ENCODE data around the gene ARL15. TPM values are rescaled to one million over a fixed set of nuclear protein-coding genes. Genes with fewer than 3 reads are reported as not detected.

The ARL15 gene
- total RNA-seq, 2 donors from 2014 or later, result 12.0 to 13.0 TPM

GRCh38 chr5:53917826-53918225, 392.5 kb downstream of the ARL15 start:
- H3K4me1 Mint-ChIP-seq (ENCODE audit: low read depth in 2 of 2), result no peaks in the 10 kb centered on the region
- no peaks in the 10 kb centered on the region for H3K9me3 Mint-ChIP-seq
- no peak overlapping the region for H3K27ac Mint-ChIP-seq
- no peak for DNase-seq (ENCODE audit: low spot score)
- H3K36me3 Mint-ChIP-seq, result no peaks in the 10 kb centered on the region
- ATAC-seq, result no peak
- H3K27me3 Mint-ChIP-seq, result no peaks in the 10 kb centered on the region
- H3K4me3 Mint-ChIP-seq, result no peak overlapping the region

- no peaks in the 10 kb centered on the region for H3K4me1 Mint-ChIP-seq (ENCODE audit: low read depth in 2 of 2)
- ATAC-seq (no peak), DNase-seq (ENCODE audit: low spot score) (no peak)
- H3K4me3 Mint-ChIP-seq, result no peak overlapping the region
- no peak overlapping the region for H3K27ac Mint-ChIP-seq
- no peaks in the 10 kb centered on the region for H3K36me3 Mint-ChIP-seq
- H3K9me3 Mint-ChIP-seq, result no peaks in the 10 kb centered on the region
- H3K27me3 Mint-ChIP-seq, result no peaks in the 10 kb centered on the region
These were observed 393.3 kb downstream of the ARL15 start for GRCh38 chr5:53917095-53917494.

DNA sequence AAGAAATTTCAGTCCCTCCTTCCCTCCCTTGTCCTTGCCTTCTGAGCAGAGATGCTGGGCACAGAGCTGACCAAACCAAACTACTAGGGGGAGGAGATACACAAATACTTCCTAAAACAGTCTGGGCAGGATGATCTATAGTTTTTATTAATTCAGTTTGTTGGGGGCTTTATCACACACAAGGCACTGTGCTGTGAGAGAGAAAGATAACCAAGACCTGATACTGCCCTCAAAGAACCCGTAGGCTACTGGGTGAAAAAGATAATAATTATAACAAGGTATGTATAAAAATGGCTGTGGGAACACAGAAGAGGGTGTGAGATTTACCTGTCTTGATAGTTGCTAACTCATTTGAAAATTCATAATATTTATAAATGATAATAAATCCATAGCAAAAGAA, 395.3 kb downstream of the ARL15 start:
- no peak for DNase-seq (ENCODE audit: low spot score)
- no peaks in the 10 kb centered on the region for H3K9me3 Mint-ChIP-seq
- no peaks in the 10 kb centered on the region for H3K4me1 Mint-ChIP-seq (ENCODE audit: low read depth in 2 of 2)
- H3K27me3 Mint-ChIP-seq, result no peaks in the 10 kb centered on the region
- H3K36me3 Mint-ChIP-seq, result no peaks in the 10 kb centered on the region
- no peak for ATAC-seq
- H3K4me3 Mint-ChIP-seq, result no peak overlapping the region
- H3K27ac Mint-ChIP-seq, result no peak overlapping the region

DNA sequence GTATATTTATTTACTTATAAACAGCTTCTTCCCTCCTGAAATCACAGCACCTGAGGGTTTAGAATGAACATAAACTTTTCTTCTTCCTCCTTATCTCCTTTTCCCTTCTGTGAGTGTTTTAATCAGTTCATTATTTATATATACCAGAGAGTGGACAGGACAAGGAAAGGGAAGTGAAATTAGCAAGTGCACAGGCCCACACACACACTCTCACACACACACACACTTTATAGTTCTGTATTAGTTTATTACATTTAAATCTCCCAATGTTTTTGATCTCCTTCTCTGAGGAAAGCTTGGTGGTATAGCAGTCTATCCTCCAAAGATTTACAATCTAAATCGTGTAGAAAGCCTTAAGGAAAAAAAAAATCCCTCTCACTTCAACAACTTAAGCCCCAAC, 396.4 kb downstream of the ARL15 start:
- Mint-ChIP-seq H3K27ac (no peak overlapping the region), H3K9me3 (no peaks in the 10 kb centered on the region), H3K4me1 (ENCODE audit: low read depth in 2 of 2) (no peaks in the 10 kb centered on the region), H3K36me3 (no peaks in the 10 kb centered on the region), H3K4me3 (no peak overlapping the region), H3K27me3 (no peaks in the 10 kb centered on the region)
- DNase-seq (ENCODE audit: low spot score) (no peak), ATAC-seq (no peak)

- no peak overlapping the region for H3K4me3 Mint-ChIP-seq
- H3K36me3 Mint-ChIP-seq, result no peaks in the 10 kb centered on the region
- H3K27ac Mint-ChIP-seq, result no peak overlapping the region
- no peak for DNase-seq (ENCODE audit: low spot score)
- H3K9me3 Mint-ChIP-seq, result no peaks in the 10 kb centered on the region
- no peak for ATAC-seq
- H3K27me3 Mint-ChIP-seq, result no peaks in the 10 kb centered on the region
- peaks cover 0 to 5% of the 10 kb centered on the region in 2 donors for H3K4me1 Mint-ChIP-seq (ENCODE audit: low read depth in 2 of 2)
These were observed 401.6 kb downstream of the ARL15 start for GRCh38 chr5:53908757-53909156.

- ATAC-seq (no peak), DNase-seq (ENCODE audit: low spot score) (no peak)
- H3K36me3 Mint-ChIP-seq, result no peaks in the 10 kb centered on the region
- H3K4me1 Mint-ChIP-seq (ENCODE audit: low read depth in 2 of 2), result peaks cover 0 to 5% of the 10 kb centered on the region in 2 donors
- no peaks in the 10 kb centered on the region for H3K27me3 Mint-ChIP-seq
- no peaks in the 10 kb centered on the region for H3K9me3 Mint-ChIP-seq
- H3K27ac Mint-ChIP-seq, result no peak overlapping the region
- no peak overlapping the region for H3K4me3 Mint-ChIP-seq
These were observed 402.5 kb downstream of the ARL15 start for GRCh38 chr5:53907827-53908226.

- H3K4me1 Mint-ChIP-seq (ENCODE audit: low read depth in 2 of 2), result peaks cover 0 to 5% of the 10 kb centered on the region in 2 donors
These were observed 403.6 kb downstream of the ARL15 start for GRCh38 chr5:53906736-53907135.

GRCh38 chr5:53902296-53902907, 408.0 kb downstream of the ARL15 start:
- no peak overlapping the region for H3K4me3 Mint-ChIP-seq
- DNase-seq (ENCODE audit: low spot score), result no peak
- H3K36me3 Mint-ChIP-seq, result no peaks in the 10 kb centered on the region
- no peak overlapping the region for H3K27ac Mint-ChIP-seq
- peaks cover 0 to 3% of the 10 kb centered on the region in 2 donors for H3K4me1 Mint-ChIP-seq (ENCODE audit: low read depth in 2 of 2)
- ATAC-seq, result no peak
- H3K27me3 Mint-ChIP-seq, result no peaks in the 10 kb centered on the region
- no peaks in the 10 kb centered on the region for H3K9me3 Mint-ChIP-seq

More at GRCh38 chr5:53906736-53907135, 403.6 kb downstream of the ARL15 start:
- no peak for ATAC-seq
- H3K27me3 Mint-ChIP-seq, result no peaks in the 10 kb centered on the region
- no peaks in the 10 kb centered on the region for H3K9me3 Mint-ChIP-seq
- H3K4me3 Mint-ChIP-seq, result no peak overlapping the region
- no peak overlapping the region for H3K27ac Mint-ChIP-seq
- H3K36me3 Mint-ChIP-seq, result no peaks in the 10 kb centered on the region
- DNase-seq (ENCODE audit: low spot score), result no peak

DNA sequence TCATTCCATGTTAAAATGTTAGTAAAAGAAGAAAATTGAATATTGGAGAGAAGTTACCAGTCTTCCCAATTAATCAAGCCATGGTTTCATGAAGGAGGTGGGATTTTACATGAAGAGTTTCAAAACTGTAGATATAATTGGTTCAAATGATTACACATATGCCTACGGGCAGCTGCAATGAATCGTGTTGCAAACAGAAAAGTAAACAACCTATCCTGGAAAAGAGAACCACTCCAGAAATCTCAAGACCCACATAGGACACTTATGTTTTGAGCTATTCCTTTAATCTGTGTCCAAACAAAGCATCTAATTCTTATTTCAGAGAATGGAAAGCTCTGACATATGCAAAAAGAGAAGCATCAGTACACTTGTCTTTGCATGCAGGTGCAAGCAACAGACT, 409.7 kb downstream of the ARL15 start:
- DNase-seq (ENCODE audit: low spot score) (no peak), ATAC-seq (no peak)
- peaks cover 0 to 6% of the 10 kb centered on the region in 2 donors for H3K4me1 Mint-ChIP-seq (ENCODE audit: low read depth in 2 of 2)
- H3K9me3 Mint-ChIP-seq, result no peaks in the 10 kb centered on the region
- no peaks in the 10 kb centered on the region for H3K36me3 Mint-ChIP-seq
- H3K27ac Mint-ChIP-seq, result no peak overlapping the region
- H3K4me3 Mint-ChIP-seq, result no peak overlapping the region
- no peaks in the 10 kb centered on the region for H3K27me3 Mint-ChIP-seq

DNA sequence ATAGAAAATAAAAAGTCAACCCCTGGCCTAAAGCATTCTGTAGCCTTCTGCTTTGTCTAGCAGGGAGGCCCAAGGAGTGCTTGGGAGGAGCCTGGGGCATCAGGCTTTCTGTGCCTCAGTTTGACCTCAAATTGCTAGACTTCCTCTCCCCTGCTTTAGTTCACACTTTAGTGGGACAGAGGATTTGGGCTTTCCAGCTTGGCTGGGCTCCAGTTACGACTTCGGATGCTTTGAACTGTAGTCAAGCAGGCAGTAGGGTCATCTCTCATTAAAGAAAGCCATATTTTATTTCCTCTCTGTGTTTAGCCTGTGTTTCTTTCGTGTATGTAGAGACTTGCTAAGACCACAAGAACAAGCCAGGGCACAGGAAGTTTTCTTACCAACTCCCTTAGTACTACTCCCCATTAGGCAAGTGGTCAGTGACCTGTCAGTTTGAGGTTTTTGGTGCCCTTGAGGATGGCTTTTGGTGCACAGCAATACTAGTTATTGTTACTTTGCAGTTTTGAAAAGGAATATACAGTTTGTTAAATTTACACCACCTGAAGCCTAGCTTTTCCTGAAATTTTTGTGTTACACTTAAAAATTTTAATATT, 415.2 kb downstream of the ARL15 start:
- ATAC-seq (peak in 1 of 2 donors; percentile 59), DNase-seq (ENCODE audit: low spot score) (no peak)
- H3K27ac Mint-ChIP-seq, result no peak overlapping the region
- no peaks in the 10 kb centered on the region for H3K36me3 Mint-ChIP-seq
- no peaks in the 10 kb centered on the region for H3K27me3 Mint-ChIP-seq
- H3K4me3 Mint-ChIP-seq, result no peak overlapping the region
- no peaks in the 10 kb centered on the region for H3K9me3 Mint-ChIP-seq
- peaks cover 5 to 6% of the 10 kb centered on the region in 2 donors for H3K4me1 Mint-ChIP-seq (ENCODE audit: low read depth in 2 of 2)

- no peak overlapping the region for H3K27ac Mint-ChIP-seq
- no peaks in the 10 kb centered on the region for H3K36me3 Mint-ChIP-seq
- peaks cover 5 to 6% of the 10 kb centered on the region in 2 donors for H3K4me1 Mint-ChIP-seq (ENCODE audit: low read depth in 2 of 2)
- ATAC-seq, result no peak
- H3K9me3 Mint-ChIP-seq, result no peaks in the 10 kb centered on the region
- no peak for DNase-seq (ENCODE audit: low spot score)
- H3K27me3 Mint-ChIP-seq, result no peaks in the 10 kb centered on the region
- H3K4me3 Mint-ChIP-seq, result no peak overlapping the region
These were observed 416.7 kb downstream of the ARL15 start for GRCh38 chr5:53893626-53894025.

- ATAC-seq (no peak), DNase-seq (ENCODE audit: low spot score) (no peak)
- H3K4me3 Mint-ChIP-seq, result no peak overlapping the region
- H3K4me1 Mint-ChIP-seq (ENCODE audit: low read depth in 2 of 2), result peaks cover 5 to 6% of the 10 kb centered on the region in 2 donors
- no peaks in the 10 kb centered on the region for H3K27me3 Mint-ChIP-seq
- no peaks in the 10 kb centered on the region for H3K9me3 Mint-ChIP-seq
- H3K36me3 Mint-ChIP-seq, result no peaks in the 10 kb centered on the region
- H3K27ac Mint-ChIP-seq, result no peak overlapping the region
These were observed 418.1 kb downstream of the ARL15 start for GRCh38 chr5:53892224-53892623.

DNA sequence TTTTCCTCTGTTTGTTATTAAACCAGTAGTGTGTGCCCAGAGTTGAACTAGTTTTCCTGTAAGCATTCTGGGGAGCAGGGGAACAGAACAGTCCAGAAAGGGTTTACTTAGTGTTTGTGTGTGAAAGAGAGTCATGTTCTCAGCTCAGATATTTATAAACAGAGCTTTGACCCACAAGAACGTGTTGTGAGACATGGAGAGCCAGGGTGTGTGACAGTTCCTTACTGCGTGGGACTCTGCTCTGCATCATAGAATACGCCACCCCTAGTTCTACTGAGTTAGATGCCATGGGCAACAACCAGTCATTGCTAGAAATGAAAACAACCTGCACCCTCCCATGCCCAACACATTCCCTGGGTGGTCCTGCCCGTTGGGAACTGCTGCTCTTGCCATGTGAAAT, 419.2 kb downstream of the ARL15 start:
- no peaks in the 10 kb centered on the region for H3K36me3 Mint-ChIP-seq
- ATAC-seq (no peak), DNase-seq (ENCODE audit: low spot score) (no peak)
- no peaks in the 10 kb centered on the region for H3K9me3 Mint-ChIP-seq
- H3K27me3 Mint-ChIP-seq, result no peaks in the 10 kb centered on the region
- H3K27ac Mint-ChIP-seq, result no peak overlapping the region
- H3K4me3 Mint-ChIP-seq, result no peak overlapping the region
- H3K4me1 Mint-ChIP-seq (ENCODE audit: low read depth in 2 of 2), result peaks cover 0 to 5% of the 10 kb centered on the region in 2 donors

DNA sequence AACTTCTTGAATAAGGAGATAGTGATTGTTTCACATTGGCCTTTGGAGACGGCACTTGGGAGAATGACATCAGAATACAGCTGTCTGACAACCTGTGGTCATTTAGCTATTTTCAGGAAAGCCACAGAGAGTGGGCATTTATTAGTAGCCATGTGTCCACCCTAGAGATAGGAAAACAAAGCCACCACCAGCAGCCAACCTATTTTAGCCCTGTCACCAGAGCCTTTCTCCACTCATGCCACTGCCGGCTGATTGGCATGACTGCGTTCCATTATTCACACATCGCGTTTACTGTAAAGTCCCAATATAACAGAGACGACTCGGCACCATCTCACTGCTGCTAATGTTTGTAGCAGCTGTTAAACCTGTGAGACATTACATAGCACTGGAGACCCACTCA, 419.9 kb downstream of the ARL15 start:
- ATAC-seq (no peak), DNase-seq (ENCODE audit: low spot score) (no peak)
- Mint-ChIP-seq H3K9me3 (no peaks in the 10 kb centered on the region), H3K4me3 (no peak overlapping the region), H3K36me3 (no peaks in the 10 kb centered on the region), H3K4me1 (ENCODE audit: low read depth in 2 of 2) (peaks cover 0 to 5% of the 10 kb centered on the region in 2 donors), H3K27me3 (no peaks in the 10 kb centered on the region), H3K27ac (no peak overlapping the region)

GRCh38 chr5:53884844-53885243, 425.5 kb downstream of the ARL15 start:
- Mint-ChIP-seq H3K9me3 (no peaks in the 10 kb centered on the region), H3K27me3 (no peaks in the 10 kb centered on the region), H3K4me1 (ENCODE audit: low read depth in 2 of 2) (no peaks in the 10 kb centered on the region), H3K36me3 (no peaks in the 10 kb centered on the region), H3K4me3 (no peak overlapping the region), H3K27ac (no peak overlapping the region)
- ATAC-seq (no peak), DNase-seq (ENCODE audit: low spot score) (no peak)
